Right kidney (tissue), 1 donor: ENCODE results near the gene ADAM10.
"Not testable (repeated sequence)": the region's sequence is repeated elsewhere in the genome, so short reads cannot be mapped to it uniquely, and the experiment has no call there.

ENCODE experiments used
- DNase-seq: peaks from one replicate; pipeline ENCODE4 v3.0.0-alpha.2; 2016

Gene ADAM10

DNA sequence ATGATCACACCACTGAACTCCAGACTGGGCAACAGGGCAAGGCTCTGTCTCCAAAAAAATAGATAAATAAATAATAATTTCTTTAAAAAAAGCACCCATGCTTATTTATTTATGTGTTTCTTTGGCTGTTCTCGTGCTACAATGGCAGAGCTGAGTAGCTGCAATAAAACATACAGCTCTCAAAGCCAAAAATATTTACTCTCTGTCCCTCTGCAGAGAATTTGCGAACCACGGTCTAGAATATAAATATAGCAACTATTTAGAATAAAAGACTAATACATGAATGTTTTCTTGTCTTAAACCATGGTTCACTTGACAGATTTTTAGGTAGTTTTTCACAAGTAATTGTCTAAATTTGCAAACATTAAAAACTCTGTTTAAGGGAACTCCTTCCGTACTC, 72.7 kb downstream of the ADAM10 start:
- DNase-seq, result no peak

DNA sequence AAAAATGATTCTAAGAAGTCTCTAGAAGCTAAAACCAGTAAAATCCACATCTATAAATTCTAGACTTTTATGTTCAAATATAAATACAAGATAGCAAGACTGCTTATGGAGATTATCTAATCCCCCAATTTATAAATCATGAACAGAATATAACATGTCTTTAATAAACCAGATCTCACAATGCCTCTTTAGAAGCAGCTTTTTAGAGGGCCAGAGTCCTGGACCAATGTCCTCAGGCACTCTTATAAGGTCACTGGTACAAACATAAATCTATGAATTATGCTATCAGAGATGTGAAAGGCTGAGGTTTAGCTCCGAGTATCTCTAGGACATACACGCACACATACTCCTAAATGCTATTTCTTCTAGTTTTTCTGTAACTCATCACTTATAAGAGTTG, 78.3 kb downstream of the ADAM10 start:
- DNase-seq, result no peak

DNA sequence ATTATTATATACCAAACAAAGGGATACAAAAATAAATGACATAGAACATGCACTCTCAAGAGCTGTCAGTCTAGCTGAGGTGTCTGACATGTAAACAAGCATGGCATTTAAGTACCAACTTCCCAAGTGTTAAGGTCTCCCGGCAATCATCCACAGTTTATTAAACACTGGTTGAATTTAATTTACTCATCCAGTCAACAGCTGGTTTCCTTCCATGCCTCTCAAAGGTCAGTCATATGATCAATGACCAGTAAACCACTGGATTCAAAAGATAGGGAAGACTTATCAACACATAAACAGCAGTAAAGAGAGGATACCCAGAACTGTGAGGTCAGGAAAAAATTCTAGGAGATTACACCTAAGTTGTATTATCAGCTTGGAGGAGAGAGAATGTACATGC, 80.4 kb downstream of the ADAM10 start:
- DNase-seq, result no peak

DNA sequence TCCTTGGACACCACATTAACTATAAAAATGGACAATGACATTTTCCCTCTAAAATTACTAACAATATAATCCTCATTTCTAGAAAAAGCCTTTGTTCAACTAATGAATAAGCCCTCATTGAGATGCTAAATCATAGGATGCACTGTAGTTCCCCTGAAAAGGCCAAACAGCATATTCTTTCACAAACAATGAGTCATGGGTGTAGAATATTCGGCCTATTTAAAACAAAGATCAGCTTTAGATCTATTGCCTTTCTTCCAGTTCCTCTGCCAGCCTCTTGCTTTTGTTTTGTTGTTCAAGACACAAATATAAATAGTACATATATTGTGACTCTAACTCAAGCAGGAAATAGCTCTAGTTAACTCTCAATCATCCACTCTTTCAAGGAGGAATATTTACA, 82.5 kb downstream of the ADAM10 start:
- DNase-seq, result no peak

DNA sequence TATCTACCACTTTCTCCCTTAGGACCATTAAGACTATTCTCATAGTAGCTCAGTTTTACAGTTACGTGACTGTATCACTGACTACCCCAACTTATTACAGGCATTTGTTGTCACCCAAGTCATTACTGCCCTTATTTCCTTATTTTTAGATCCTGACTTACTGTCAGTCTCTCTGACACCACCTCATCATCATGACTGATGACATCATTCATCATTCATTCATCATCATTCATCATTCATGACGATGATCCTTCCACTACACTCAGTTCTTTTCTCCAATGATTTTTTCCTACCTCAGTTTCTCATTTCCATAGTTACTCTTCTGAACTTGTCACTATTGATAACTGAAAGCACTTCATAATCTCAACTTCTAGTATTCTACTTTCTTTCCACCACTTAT, 83.8 kb downstream of the ADAM10 start:
- DNase-seq, result no peak

DNA sequence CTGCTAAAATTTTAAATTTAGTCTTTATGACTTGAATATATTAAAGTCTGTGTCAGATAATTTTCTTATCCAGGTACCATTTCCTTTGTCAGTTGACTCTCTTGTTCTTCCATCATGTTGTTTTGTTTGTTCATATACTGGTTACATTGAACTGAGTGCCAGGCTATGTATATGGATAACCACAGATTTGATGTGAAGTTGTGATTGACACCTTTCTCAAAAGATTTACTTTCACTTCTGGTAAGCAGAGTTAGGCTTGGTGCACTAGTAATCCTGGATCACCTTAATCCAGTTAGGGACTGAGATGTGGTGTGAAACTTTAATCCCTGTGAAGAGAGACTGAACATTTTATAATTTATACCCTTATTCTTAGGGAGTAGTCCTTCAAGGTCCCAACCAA, 99.4 kb downstream of the ADAM10 start:
- DNase-seq, result no peak

DNA sequence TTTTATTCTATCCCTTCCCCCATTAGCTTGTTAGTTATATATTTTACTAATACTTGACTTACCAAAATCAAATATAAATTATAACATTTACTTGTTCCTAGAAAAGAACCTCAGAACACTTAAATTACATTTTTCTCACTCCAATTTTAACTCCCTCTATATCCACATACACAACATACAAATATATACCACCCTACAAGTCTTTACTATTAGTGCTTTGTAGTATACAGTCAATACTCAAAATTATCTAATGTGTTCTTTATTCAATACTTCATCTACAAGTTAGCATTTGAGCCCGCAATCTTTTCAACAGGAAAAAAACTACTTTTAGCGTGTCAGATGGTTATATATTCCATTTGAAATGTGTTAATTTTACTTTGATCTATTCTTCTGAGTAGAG, 100.3 kb downstream of the ADAM10 start:
- no peak for DNase-seq

DNA sequence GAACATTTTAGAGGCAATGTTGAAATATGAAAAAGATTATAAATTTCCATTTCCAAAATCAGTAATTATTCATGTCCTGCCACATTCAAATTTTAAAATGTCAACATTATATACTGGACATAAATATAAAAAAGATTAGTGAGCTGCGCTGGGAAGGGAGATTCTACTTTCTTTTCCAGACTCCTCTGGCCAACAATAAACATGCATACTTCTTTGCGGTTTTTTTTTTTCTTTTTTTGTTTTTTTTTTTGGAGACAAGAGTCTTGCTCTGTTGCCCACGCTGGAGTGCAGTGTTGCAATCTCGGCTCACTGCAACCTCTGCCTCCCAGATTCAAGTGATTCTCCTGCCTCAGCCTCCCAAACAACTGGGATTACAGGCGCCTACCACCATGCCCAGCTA, 105.5 kb downstream of the ADAM10 start:
- no peak for DNase-seq

DNA sequence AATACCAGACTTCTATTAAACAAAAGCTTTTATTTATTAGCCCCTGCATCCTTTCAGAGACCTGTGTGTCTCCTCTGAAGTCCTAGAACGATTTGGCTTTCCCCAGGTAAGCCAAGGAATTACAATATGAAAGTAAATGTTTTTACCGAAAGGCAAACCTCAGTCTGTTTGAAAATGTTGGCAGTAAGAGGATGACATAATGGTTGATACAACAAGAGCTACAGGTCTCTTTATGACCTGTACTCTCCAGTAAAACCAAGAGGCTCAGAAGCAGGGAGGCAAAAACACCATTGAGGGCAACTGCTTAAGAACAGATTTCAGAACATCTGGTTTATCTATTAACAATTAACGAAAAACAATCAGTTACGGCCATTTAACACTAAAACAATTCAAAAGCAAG, 107.8 kb downstream of the ADAM10 start:
- DNase-seq, result no peak

DNA sequence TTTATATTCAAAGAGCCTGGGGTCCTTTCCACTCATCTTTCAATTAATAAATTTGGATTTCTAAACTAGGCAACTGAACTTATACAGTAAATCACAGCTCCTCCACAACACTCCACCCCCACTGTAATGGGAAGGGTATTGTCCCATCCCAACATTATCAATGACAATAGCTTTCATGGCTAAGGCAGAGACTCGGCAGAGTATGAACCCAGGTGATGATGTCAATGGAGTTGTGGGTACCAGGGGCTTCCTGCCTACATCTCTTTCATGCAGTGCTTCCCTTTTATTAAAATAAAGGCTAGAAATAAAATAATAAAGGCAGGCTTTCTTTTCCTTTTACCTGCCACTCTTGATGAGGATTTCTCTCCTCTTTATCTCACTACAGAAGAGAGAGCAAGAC, 109.5 kb downstream of the ADAM10 start:
- no peak for DNase-seq

DNA sequence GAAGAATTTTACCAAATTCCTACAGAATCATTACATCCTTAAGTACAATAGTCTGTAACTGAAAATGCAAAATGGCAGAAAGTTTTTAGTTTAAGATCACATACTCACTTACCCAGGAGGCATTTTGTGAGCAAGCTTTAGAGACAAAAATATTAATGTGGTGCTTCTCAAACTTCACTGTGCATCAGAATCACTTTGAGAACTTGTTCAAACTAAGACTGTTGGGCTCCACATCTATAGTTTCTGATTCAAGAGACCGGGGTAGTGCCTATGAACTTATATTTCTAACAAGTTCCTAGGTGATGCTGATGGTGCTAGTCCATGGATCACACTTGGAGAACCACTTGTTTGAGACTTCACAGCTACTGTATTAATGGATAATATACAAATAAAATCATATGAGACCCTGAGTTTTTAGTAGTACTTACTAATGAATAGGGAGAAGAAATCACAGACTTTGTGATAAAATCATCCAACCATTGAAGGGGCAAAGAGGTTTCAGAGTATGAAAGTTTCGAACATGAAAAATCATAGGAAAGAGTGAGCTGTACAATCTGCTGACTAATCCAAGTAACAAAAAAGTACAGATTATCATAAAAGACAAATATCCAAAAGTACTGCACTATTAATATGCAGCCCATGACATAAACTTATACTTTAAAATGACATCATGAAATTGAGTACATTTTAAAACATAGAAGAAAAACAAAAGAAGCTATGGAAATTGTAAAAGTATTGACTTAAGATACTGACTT, 110.3 kb downstream of the ADAM10 start:
- no peak for DNase-seq

DNA sequence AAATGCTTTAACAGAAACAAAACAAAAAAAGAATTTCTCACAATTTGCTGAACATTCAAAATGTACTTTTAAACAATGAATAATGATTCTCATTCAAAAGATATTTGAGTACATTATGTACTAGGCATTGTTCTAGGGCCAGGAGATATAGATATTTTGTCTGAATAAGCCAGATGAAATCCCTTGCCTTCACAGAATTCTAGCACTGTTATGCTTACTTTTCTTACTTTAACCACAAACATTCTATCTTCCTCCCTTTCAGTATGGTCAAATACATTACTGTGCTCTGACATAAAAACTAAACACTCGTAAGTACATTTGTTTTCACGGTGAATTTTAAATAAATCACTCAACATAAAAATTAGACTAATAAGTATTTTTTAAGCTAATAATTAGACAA, 116.7 kb downstream of the ADAM10 start:
- DNase-seq, result no peak

DNA sequence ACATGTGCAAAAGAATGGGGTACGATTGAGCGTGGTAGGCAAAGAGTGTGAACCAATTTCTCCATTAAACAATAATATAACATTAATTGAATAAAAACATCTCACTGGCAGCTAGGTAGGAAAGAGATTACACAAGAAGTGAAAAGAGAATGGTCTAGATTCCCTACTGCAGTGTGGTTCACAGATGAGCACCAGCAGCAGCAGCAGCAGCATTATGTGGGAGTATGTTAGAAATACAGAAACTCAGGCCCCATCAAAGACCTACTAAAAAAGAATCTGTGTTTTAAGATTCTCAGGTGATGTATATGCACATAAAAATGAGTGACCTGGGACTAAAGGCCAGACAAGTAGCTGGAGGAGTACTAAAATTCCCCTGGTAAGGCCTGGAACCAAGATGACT, 118.2 kb downstream of the ADAM10 start:
- DNase-seq, result no peak

DNA sequence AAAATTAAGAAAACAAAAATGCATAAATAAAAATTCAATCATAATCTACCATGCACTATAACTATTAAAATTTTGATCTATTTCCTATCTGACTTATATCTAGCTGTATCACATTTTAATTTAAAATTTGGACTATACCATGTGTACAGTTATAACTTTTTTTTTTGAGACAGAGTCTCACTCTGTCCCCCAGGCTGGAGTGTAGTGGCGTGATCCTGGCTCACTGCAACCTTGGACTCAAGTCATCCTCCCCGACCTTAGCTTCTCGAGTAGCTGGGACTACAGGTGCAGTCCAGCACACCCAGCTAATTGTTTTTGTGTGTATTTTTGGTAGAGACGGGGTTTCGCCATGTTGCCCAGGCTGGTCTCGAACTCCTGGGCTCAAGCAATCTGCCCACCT, 119.9 kb downstream of the ADAM10 start:
- DNase-seq, result no peak

DNA sequence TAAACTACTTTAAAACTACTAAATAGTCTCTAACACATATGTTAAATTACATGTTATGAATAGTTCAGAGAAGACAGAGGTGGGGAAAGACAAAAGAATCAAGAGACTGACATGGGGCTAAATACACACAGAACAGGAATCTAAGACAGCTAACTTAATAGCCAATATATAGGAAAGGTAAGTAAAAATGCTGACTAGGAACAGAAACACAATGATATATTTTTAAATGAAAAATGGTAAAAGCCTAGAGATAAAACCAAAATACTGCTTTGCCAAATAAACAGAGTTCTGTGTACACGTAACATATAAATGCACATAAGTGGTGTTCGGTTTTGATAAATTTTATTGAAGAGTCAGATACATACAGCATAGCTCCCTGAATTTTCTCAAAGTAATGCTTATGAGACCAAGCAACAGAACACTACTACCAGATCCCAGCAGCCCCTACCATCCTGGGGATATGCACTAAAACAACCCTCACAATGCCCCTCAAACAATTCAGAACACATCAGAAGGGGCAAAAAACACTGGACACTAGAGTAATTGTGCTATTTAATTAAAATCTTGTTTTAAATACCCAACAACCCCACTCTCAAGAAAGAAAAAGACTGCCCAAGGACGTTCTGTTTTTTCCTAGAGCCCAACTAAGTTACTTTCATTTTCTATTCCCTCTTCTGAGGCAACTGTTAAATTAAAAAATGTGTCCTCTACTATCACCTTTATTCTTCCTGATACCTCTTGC, 121.1 kb downstream of the ADAM10 start:
- DNase-seq, result no peak

DNA sequence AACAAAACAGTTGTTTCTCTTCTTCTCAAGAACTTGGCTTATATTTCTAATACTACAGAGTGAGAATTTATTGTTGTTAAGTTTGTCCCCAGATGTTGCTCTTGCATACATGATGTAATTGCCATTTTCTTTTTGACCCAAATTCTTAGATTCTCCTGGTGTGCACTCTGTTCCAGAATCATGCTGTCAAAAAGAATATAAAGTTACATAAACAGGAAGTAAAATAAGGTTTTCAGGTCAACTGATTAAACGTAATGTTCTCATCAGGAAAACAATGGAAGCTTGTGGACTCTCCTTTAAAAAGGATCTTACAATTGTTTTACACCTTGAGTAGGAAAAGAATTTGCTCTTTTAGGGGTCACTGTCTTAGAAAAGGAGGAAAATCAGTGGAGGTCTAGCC, 121.8 kb downstream of the ADAM10 start:
- no peak for DNase-seq

DNA sequence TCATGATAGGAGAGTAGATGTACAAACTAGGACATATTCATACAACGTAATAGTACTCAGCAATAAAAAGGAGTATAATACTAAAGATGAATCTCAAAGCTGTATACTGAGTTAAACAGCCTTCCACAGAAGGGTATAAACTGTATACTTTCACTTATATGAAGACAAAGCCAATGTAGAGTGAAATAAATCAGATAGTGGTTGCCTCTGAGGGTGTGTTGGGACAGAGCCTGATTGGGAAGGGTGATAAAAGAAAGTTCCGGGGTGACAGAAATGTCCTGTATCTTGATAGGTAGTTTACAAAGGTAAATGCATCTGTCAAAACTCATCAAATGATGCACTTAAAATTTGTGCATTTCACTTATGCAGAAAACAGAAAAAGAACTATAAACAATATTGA, 122.5 kb downstream of the ADAM10 start:
- DNase-seq, result no peak

DNA sequence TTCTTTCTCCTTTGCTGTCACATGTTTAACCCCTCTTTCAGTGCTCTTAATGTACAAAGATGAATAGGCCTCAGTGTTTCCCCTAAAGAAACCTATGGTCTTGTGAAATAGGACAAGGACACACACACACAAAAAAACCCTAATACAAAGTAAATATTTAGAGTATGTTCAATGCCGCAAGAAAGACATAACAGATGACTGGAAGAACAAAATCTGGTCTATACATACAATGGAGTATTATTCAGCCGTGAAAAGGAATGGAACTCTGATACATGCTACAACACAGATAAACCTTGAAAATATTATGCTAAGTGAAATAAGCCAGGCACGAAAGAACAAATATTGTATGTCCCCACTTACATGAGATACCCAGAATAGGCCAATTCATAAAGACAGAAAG, 123.1 kb downstream of the ADAM10 start:
- DNase-seq, result no peak

DNA sequence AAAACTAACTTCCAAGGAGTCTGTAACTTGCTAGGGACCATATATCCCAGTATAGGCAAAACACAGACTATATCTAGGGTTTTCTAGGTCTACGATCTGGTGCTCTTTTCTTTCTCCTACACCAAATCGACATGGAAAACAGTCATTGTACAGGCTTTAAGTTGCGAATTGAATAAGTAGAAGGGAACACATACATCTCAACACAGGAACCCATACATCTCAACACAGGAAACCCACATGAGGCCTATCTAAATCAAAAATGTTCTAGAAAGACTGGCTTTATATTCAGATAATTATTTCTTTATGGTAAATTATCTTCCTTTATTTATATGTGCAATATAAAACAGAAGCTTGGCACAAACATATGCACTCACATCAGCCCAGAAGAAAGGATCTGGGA, 126.6 kb downstream of the ADAM10 start:
- no peak for DNase-seq

DNA sequence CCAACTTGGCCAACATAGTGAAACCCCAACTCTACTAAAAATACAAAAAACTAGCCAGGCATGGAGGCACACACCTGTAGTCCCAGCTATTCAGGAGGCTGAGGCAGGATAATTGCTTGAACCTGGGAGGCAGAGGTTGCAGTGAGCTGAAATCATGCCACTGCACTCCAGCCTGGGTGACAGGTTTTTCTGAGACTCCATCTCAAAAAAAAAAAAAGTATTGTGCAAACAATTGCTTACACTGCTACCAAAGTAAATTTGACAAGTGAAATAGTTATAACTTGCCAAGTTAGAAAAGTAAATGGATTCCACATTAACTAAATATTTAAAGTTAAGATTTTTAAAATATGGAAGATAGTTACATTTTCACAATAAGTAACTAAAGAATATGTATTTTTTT, 129.2 kb downstream of the ADAM10 start:
- DNase-seq, result not testable (repeated sequence)

DNA sequence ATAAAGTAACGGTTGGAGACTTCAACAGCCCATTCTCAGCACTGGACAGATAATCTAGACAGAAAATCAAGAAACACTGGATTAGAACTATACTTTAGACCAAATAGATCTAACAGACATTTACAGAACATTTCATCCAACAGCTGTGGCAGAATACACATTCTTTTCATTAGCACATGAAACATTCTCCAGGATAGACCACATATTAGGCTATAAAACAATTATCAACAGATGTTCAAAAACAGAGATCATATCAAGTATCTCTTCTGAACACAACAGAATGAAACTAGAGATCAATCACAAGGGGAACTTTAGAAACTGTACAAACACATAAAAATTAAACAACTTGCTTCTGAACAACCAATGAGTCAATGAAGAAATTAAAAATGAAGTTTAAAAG, 133.3 kb downstream of the ADAM10 start:
- no peak for DNase-seq

DNA sequence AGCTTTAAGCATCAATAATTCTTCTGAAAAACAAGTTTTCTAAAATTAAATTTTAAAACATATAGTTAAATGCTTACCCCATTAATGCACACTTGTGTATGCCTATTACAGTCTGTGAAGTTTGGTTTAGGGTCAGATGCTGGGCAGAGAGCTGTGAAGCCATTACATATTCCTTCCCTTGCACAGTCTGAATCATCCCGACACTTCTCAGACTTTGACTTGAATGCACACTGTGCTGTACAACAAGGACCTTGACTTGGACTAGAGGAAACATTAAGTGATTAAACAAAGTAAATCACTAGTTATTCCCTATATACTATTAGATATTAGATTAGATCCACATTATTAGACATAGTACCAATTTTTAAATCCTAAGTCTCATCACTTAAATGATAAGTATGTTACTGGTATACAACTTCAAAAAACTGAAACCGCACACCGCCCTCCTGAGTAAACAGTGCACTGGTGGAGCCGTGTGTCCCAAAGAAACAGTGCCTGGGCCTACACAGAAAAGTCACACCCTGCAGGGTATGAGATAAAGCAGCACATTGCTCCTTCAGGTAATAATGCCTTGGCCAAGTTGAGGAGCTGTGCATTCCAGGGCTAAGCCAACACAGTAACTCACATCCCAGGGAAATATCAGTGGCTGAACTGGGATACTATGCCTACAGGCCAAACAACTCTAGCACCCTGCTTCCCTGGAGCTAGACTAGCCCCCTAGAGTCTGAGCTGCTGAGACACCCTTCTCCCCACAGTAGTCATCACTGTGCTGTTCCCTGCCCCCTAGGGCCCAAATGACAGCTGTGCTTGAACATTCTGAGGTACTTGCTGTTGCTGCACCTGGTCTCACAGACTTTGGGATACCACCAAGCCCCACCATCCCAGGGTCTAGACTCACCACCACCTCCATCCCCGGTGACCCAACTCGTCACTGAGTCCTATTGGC, 137.5 kb downstream of the ADAM10 start:
- no peak for DNase-seq

DNA sequence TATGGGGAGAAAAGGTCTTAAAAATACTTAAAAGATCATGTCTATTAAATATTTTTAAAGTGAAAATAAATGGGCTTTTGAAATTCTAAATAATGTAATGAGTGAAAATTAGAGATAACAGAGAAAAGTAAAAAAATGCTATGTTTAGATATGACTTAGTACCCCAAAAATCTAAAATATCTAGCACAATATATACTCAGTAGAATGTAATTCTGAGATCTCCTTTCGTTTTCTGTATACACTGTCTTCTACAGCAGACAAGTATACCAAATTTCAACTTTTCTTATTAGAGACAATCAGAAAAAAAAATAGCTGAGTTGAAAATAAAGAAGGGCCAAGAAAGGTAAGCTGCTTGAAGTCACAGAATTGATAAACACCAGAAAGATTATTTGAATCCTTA, 140.8 kb downstream of the ADAM10 start:
- no peak for DNase-seq
